ENCODE measurements around the gene HSPB7.
A peak's percentile ranks its signal among the peaks of the same experiment; 100 is the strongest.
"Not testable (repeated sequence)": the region's sequence is repeated elsewhere in the genome, so short reads cannot be mapped to it uniquely, and the experiment has no call there.

HSPB7 gene

GRCh38 chr1:16050328-16050727, 32.5 kb upstream of the HSPB7 start:
- DNase-seq (ENCODE audit: low spot score) = no peak

- DNase-seq (ENCODE audit: low spot score) = no peak
Measured at GRCh38 chr1:16048573-16049189, 30.8 kb upstream of the HSPB7 start.

- DNase-seq (ENCODE audit: low spot score) = no peak
Measured at GRCh38 chr1:16047791-16048475, 30.1 kb upstream of the HSPB7 start.

DNA sequence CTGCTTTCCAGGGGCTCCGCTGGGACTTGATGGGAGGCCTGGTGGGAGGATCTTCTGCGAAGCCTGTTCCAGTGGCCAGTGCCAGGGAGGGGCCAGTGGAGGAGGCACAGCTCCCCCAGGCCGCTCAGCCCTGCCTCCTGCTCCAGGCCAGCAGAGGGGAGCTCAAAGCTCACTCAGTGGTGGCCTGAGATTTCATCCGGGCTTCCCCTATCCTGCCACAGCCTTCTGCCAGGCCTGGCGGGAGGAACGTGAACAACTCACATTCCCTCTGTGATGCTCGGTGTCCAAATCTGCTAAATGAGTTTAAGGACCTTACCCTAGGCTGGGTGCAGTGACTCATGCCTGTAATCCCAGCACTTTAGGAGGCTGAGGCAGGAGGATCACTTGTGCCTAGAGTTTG, 29.0 kb upstream of the HSPB7 start:
- no peak for DNase-seq (ENCODE audit: low spot score)

GRCh38 chr1:16043950-16044349, 26.1 kb upstream of the HSPB7 start:
- DNase-seq (ENCODE audit: low spot score) = no peak

DNA sequence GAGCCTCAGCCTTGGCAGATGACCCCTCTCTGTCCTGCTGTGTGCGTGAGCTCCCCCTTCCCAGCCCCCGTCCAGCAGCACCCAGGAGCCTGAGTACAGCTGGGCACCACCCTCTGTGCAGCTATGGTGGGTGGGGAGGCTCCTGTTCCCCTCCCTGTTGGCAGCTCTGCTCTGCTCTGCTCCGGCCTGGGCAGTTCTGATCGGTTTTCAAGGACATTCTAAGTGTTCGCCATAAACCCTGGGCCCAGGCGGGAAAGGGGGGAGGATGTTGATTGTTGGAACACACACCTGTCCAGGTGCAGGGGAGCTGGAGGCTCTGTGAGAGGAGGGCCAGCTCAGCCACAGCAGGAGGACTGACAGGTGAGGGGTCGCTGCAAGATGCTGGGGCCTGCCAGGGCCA, 25.7 kb upstream of the HSPB7 start, which contains the start of gene CLCNKB:
Gene CLCNKB (plus strand): TSS at position 262 of the 400 bp plus-strand sequence. CDS start 711 bp downstream, outside the sequence.
- DNase-seq (ENCODE audit: low spot score) = no peak

DNA sequence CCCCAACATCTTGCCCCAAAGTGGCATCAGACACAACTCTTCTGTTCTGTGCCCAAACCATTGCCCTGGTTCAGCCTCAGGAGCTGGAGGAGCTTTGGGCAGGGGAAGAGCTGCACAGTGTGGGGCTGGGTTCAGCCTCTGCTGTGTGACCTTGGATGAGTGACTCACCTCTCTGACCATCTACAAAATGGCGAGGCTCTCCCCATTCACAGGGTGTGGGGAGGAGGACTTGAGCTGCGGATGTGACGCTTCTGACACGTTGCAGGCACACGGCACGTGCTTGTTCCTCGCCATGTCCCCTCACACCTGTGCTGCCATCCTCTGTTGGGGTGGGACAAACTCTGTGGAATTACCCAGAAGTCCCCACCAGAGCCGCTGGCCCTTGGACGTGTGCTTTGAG, 24.8 kb upstream of the HSPB7 start:
- DNase-seq (ENCODE audit: low spot score) = not testable (repeated sequence)

DNA sequence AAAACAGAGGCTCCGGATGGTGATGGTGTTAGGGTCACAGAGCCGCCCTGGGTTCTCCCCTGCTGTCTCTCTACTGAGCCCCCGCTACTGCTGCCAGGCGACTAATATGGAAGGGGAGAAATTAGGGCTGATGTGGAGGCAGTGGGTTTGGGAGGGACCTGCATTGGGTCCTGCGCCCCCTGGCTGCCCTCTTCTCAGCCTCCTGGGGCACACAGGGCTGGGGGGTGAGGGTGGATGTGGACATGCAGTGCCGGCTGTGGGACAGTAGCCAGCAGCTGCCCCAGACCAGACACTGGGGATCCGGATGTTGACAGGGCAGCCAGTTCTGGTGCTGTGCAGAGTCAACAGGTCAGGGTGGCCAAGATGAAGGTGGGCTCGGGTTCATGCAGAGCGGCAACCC, 24.3 kb upstream of the HSPB7 start:
- no peak for DNase-seq (ENCODE audit: low spot score)

DNA sequence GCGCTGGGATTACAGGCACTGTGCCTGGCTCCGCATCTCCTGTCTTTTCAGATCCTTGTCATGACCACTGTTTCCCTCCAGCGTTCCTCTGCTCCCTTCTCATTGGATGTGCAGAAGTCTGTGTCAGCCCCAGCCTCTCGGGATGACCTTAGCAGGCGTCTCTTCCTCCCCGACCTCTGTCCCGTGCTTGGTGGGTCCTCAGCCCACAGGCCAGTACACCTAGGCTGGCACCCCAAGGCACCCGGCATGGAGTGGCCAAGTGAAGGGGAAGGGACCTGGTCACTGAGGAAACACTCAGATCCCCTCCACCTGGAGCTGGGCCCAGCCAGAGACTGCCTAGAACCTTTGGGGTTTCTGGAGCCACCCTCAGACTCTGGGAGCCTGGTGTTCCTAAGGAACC, 23.4 kb upstream of the HSPB7 start:
- DNase-seq (ENCODE audit: low spot score) = no peak

DNA sequence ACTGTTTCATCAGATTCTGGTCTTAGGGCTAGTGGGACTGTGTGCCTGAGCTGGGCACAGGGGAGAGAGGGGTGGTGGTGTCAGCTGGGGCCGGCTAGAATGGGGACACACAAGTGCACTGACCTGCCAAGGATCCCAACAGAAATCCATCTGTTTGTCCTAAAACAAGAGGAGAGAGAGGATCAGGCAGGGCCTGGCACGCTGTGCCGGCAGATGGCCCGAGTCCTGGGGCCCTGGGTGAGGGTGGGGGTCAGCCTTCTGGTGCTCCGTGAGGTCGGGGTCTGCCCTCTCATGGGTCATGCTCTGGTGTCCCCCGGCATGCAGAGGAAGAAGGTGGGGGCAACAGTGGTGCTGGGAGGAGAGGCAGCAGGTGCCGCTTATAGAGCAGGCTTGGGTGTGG, 22.0 kb upstream of the HSPB7 start:
- DNase-seq (ENCODE audit: low spot score) = not testable (repeated sequence)

DNA sequence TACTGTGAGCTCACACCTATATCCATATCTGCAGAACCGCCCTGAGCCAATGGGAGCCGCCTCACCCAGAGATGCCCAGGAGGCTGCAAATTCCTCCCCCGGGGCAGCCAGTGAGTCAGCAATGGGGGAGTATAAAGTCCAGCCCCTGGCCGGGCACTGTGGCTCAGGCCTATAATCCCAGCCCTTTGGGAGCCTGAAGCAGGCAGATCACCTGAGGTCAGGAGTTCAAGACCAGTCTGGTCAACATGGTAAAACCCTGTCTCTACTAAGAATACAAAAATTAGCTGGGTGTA, 20.7 kb upstream of the HSPB7 start:
- no peak for DNase-seq (ENCODE audit: low spot score)

DNA sequence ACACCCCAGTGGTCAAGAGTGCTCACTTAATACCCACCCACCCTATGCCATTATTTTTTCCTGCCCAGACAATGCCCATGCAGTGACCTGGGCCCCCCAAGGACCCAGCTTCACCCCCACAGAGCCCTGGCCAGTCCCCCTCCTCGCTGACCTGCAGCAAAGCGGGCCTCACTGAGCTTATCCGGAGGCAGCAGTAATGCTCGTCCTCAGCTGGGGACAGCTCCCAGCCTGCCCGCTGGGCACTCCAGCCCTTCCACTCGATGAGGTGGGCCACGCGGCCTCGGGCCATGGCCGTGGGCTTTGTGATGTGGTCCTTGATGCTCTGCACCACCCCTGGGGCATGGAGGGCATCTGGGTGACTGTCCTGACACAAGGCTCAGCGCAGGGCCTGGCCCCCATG, 18.6 kb upstream of the HSPB7 start:
- DNase-seq (ENCODE audit: low spot score) = not testable (repeated sequence)

GRCh38 chr1:16033103-16033632, 15.3 kb upstream of the HSPB7 start:
- not testable (repeated sequence) for DNase-seq (ENCODE audit: low spot score)

GRCh38 chr1:16032388-16033102, 14.7 kb upstream of the HSPB7 start:
- peak; percentile 82 for DNase-seq (ENCODE audit: low spot score)

GRCh38 chr1:16031551-16031950, 13.7 kb upstream of the HSPB7 start:
- DNase-seq (ENCODE audit: low spot score) = no peak

DNA sequence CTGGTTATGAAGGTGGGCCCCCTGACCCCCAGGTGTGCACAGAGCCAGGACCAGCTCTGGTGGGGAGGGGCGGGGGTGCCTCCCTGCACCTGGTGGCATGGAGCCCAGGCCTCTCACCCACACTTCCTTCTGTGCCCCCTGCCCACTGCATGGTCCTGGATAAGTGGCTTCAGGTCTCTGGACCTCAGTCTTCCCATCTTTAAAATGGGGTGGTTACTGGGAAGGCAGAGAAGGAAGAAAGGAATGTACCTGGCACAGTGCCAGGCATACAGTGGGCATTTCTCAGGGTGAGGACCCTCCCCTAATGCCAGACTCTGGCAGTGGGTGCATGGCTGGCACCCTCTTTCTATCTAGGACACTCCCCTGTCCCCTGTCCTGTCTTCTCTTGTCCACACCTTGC, 11.4 kb upstream of the HSPB7 start:
- no peak for DNase-seq (ENCODE audit: low spot score)

DNA sequence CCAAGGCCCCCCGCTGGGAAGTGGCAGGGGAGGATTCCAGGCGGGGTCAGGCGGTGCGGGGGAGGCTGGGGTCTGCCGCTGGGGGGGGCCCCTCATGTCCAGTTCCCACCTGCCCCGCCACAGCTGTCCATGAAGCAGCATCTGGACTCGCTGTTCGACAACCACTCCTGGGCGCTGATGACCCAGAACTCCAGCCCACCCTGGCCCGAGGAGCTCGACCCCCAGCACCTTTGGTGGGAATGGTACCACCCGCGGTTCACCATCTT, 11.1 kb upstream of the HSPB7 start:
- not testable (repeated sequence) for DNase-seq (ENCODE audit: low spot score)

DNA sequence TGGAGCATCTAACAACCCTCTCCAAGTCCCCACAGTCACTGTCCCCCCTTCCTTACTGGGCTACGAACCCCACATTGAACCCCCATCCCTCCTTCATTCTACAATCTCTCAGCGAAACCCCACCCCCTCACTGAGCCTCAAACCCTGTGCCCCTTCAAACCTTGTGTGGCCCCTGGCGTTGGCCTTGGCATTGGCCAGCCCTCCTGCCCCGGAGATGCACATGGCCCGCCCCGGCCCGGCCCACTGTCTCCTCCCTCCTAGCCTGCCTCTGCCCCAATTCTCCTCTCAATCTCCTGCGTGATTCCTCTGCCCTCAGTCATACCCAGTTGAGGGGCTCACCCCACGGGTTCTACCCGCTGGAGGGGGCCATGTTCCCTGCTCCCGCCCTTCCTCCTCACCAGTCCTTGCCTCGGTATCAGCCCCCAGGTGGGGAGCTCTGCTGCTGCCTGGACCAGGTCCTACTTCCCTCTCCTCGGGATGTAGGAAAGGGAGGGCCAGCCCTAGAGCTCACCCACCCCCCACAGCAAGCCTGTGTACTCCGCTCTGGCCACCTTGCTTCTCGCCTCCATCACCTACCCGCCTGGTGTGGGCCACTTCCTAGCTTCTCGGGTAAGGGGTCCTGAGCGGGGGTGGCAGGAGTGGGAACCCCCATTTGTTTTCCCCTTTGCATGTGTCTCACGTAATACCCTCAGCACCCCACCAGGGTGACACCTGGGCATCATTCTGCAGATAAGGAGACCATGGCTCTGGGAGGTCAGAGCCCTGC, 10.6 kb upstream of the HSPB7 start:
- DNase-seq (ENCODE audit: low spot score) = no peak

DNA sequence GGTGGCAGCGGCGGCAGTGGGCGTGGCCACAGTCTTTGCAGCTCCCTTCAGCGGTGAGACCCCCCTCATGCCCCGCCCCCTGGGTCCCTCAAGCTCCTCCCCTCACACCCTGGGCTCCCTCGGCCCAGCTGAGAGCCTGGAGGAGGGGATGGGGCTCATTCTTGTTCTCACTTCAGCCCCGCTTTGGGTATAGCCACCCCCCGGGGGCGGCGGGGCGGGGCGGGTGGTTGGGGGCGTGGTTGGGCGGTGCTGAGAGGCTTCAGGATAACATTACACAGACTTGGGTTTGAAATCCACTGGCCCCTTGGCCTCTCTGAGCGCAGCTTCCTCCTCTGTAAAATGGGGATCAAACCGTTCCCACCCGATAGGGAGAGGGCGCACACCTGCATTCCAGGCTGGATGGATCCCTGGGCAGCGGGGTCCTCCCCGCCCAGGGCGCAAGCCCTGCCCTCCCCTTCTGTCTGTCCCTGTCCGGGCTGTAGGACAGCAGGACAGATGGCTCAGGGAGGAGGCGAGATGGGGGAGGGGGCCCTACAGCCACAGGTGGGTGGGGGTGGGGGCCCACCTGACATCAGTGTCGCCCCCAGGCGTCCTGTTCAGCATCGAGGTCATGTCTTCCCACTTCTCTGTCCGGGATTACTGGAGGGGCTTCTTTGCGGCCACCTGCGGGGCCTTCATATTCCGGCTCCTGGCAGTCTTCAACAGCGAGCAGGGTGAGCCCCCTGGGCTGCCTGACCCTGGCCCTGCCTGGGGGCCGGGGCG, 9.1 kb upstream of the HSPB7 start:
- DNase-seq (ENCODE audit: low spot score) = no peak

- DNase-seq (ENCODE audit: low spot score) = not testable (repeated sequence)
Measured at GRCh38 chr1:16026302-16026701, 8.5 kb upstream of the HSPB7 start.

GRCh38 chr1:16023050-16023653, 5.3 kb upstream of the HSPB7 start:
- DNase-seq (ENCODE audit: low spot score) = no peak
